ENCODE measurements around the gene TFB2M.
"Not testable (repeated sequence)": the region's sequence is repeated elsewhere in the genome, so short reads cannot be mapped to it uniquely, and the experiment has no call there.

DNA sequence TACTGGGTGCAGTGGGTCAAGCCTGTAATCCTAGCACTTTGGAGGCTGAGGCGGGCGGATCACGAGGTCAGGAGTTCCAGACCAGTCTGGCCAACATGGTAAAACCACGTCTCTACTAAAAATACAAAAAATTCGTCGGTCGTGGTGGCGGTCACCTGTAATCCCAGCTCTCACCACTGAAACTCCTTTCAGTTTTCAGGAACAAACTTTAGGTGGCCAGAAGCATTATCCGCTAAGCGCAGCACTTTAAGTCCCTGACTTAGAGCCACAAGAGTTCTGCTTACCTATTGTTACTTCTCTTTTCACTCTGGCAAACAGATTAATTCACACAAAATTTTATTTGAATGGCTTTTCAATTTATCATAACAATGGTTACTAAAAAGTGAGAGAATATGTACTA lies 5.2 kb downstream of the TFB2M start:
- TF ChIP-seq, protein P1, sequence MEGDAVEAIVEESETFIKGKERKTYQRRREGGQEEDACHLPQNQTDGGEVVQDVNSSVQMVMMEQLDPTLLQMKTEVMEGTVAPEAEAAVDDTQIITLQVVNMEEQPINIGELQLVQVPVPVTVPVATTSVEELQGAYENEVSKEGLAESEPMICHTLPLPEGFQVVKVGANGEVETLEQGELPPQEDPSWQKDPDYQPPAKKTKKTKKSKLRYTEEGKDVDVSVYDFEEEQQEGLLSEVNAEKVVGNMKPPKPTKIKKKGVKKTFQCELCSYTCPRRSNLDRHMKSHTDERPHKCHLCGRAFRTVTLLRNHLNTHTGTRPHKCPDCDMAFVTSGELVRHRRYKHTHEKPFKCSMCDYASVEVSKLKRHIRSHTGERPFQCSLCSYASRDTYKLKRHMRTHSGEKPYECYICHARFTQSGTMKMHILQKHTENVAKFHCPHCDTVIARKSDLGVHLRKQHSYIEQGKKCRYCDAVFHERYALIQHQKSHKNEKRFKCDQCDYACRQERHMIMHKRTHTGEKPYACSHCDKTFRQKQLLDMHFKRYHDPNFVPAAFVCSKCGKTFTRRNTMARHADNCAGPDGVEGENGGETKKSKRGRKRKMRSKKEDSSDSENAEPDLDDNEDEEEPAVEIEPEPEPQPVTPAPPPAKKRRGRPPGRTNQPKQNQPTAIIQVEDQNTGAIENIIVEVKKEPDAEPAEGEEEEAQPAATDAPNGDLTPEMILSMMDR (conservative IDR thresholded peaks at IDR 0.05; ENCODE audit: low read length), result not testable (repeated sequence)
- TF ChIP-seq EZH2phosphoT487 (IDR thresholded peaks at IDR 0.05; ENCODE audit: borderline replicate concordance), result not testable (repeated sequence)
